Measurements from ENCODE around the gene STX10.

STX10 gene

GRCh38 chr19:13130886-13131490, 19.2 kb downstream of the STX10 start:
- no peak for TF ChIP-seq CTCF (conservative IDR thresholded peaks at IDR 0.05; ENCODE audit: low read depth, low read length)
- no peak overlapping the region for H3K4me3 ChIP-seq (ENCODE audit: low read length)
- DNase-seq (ENCODE audit: low read depth) = no peak

GRCh38 chr19:13129384-13129783, 20.8 kb downstream of the STX10 start:
- no peak for DNase-seq (ENCODE audit: low read depth)
- no peak overlapping the region for H3K4me3 ChIP-seq (ENCODE audit: low read length)
- no peak for TF ChIP-seq CTCF (conservative IDR thresholded peaks at IDR 0.05; ENCODE audit: low read depth, low read length)

- DNase-seq (ENCODE audit: low read depth) = no peak
- TF ChIP-seq CTCF (conservative IDR thresholded peaks at IDR 0.05; ENCODE audit: low read depth, low read length) = no peak
- H3K4me3 ChIP-seq (ENCODE audit: low read length) = no peak overlapping the region
Measured at GRCh38 chr19:13128583-13128982, 21.6 kb downstream of the STX10 start.

GRCh38 chr19:13127811-13128575, 22.2 kb downstream of the STX10 start:
- DNase-seq (ENCODE audit: low read depth) = no peak
- TF ChIP-seq CTCF (conservative IDR thresholded peaks at IDR 0.05; ENCODE audit: low read depth, low read length) = no peak
- H3K4me3 ChIP-seq (ENCODE audit: low read length) = no peak overlapping the region

- DNase-seq (ENCODE audit: low read depth) = no peak
- H3K4me3 ChIP-seq (ENCODE audit: low read length) = no peak overlapping the region
- TF ChIP-seq CTCF (conservative IDR thresholded peaks at IDR 0.05; ENCODE audit: low read depth, low read length) = no peak
Measured at GRCh38 chr19:13127051-13127450, 23.1 kb downstream of the STX10 start.

GRCh38 chr19:13122980-13123957, 26.9 kb downstream of the STX10 start:
- no peak for DNase-seq (ENCODE audit: low read depth)
- no peak for TF ChIP-seq CTCF (conservative IDR thresholded peaks at IDR 0.05; ENCODE audit: low read depth, low read length)
- no peak overlapping the region for H3K4me3 ChIP-seq (ENCODE audit: low read length)

Data from retinal pigment epithelial cell (primary cell).